ENCODE data around the gene SUCO. TPM values are rescaled to one million over a fixed set of nuclear protein-coding genes. Genes with fewer than 3 reads are reported as not detected.

SUCO gene
- total and polyA plus RNA-seq, 2 of the 13 experiments (the other 11 are each of a cell fraction or from before 2014, with no cell fraction given), result 12.6 to 25.5 TPM

DNA sequence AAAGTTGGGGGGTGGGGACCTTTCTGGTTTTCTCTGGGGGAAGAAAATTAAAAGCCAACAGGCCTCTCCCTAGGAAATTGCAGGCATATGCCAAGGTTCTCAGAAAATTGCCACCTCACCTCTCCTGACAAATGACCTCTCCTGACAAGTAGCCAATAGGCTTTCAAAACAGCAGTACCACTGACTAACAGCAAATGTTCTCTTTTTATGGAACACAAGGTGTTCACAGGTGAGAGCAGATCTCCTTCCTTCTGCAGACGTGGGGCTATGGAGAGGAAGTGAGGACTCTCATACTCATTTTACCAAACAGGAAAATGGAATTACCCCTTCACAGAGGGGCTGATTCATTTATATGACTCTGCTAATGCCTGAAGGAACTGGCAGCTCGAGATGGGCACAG is 32.7 kb upstream of the SUCO start:
- H3K4me3 ChIP-seq (replicated peaks in 1 of 3; ENCODE audit: insufficient read depth in 1 of 3, low read depth in 2 of 3, low read length in 3 of 3), result no peak overlapping the region
- FAIRE-seq (no peak), DNase-seq (ENCODE audit: low spot score) (no peak), ATAC-seq (no peak)
- in situ Hi-C loops (cut with HindIII; ENCODE audit: extremely low pct_ligation_motif_present, low pct_unique_long_range_greater_than_20kb) (no loop called here), intact Hi-C loops (cut with micrococcal nuclease; ENCODE audit: unreplicated experiment) (no loop called here)
- H3K9me3 ChIP-seq (ENCODE audit: low read length), result no peaks in the 10 kb centered on the region
- H3K27ac ChIP-seq (ENCODE audit: extremely low read length, insufficient read depth, low read length), result no peak overlapping the region
- 29% methylated on average over 2 of the region's 2 CpGs for WGBS (ENCODE audit: low lambda C conversion rate)
- H3K4me1 ChIP-seq (ENCODE audit: insufficient read depth, low read length), result peaks cover 57% of the 10 kb centered on the region
- TF ChIP-seq ZMYM2 (CRISPR knock-in tag; IDR thresholded peaks at IDR 0.05) (no peak), HOXA9 (CRISPR knock-in tag; IDR thresholded peaks at IDR 0.05; ENCODE audit: borderline replicate concordance) (no peak), CBX5 (CRISPR knock-in tag; IDR thresholded peaks at IDR 0.05; ENCODE audit: borderline replicate concordance) (no peak), NCOA5 (CRISPR knock-in tag; IDR thresholded peaks at IDR 0.05) (no peak), ZNF180 (CRISPR knock-in tag; IDR thresholded peaks at IDR 0.05; ENCODE audit: borderline replicate concordance, low read depth) (no peak), ZNF160 (CRISPR knock-in tag; IDR thresholded peaks at IDR 0.05) (no peak), SIN3A (IDR thresholded peaks at IDR 0.05; ENCODE audit: borderline replicate concordance, low read depth, low read length) (no peak), ZFP36L1 (CRISPR knock-in tag; IDR thresholded peaks at IDR 0.05) (no peak), USF2 (IDR thresholded peaks at IDR 0.05; ENCODE audit: low read depth, low read length) (no peak), USF2 (CRISPR knock-in tag; IDR thresholded peaks at IDR 0.05; ENCODE audit: borderline replicate concordance) (no peak)
- TF ChIP-seq, protein P1, sequence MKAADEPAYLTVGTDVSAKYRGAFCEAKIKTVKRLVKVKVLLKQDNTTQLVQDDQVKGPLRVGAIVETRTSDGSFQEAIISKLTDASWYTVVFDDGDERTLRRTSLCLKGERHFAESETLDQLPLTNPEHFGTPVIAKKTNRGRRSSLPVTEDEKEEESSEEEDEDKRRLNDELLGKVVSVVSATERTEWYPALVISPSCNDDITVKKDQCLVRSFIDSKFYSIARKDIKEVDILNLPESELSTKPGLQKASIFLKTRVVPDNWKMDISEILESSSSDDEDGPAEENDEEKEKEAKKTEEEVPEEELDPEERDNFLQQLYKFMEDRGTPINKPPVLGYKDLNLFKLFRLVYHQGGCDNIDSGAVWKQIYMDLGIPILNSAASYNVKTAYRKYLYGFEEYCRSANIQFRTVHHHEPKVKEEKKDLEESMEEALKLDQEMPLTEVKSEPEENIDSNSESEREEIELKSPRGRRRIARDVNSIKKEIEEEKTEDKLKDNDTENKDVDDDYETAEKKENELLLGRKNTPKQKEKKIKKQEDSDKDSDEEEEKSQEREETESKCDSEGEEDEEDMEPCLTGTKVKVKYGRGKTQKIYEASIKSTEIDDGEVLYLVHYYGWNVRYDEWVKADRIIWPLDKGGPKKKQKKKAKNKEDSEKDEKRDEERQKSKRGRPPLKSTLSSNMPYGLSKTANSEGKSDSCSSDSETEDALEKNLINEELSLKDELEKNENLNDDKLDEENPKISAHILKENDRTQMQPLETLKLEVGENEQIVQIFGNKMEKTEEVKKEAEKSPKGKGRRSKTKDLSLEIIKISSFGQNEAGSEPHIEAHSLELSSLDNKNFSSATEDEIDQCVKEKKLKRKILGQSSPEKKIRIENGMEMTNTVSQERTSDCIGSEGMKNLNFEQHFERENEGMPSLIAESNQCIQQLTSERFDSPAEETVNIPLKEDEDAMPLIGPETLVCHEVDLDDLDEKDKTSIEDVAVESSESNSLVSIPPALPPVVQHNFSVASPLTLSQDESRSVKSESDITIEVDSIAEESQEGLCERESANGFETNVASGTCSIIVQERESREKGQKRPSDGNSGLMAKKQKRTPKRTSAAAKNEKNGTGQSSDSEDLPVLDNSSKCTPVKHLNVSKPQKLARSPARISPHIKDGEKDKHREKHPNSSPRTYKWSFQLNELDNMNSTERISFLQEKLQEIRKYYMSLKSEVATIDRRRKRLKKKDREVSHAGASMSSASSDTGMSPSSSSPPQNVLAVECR (CRISPR knock-in tag; IDR thresholded peaks at IDR 0.05; ENCODE audit: borderline replicate concordance), result no peak
- TF ChIP-seq, protein P2, sequence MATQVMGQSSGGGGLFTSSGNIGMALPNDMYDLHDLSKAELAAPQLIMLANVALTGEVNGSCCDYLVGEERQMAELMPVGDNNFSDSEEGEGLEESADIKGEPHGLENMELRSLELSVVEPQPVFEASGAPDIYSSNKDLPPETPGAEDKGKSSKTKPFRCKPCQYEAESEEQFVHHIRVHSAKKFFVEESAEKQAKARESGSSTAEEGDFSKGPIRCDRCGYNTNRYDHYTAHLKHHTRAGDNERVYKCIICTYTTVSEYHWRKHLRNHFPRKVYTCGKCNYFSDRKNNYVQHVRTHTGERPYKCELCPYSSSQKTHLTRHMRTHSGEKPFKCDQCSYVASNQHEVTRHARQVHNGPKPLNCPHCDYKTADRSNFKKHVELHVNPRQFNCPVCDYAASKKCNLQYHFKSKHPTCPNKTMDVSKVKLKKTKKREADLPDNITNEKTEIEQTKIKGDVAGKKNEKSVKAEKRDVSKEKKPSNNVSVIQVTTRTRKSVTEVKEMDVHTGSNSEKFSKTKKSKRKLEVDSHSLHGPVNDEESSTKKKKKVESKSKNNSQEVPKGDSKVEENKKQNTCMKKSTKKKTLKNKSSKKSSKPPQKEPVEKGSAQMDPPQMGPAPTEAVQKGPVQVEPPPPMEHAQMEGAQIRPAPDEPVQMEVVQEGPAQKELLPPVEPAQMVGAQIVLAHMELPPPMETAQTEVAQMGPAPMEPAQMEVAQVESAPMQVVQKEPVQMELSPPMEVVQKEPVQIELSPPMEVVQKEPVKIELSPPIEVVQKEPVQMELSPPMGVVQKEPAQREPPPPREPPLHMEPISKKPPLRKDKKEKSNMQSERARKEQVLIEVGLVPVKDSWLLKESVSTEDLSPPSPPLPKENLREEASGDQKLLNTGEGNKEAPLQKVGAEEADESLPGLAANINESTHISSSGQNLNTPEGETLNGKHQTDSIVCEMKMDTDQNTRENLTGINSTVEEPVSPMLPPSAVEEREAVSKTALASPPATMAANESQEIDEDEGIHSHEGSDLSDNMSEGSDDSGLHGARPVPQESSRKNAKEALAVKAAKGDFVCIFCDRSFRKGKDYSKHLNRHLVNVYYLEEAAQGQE (IDR thresholded peaks at IDR 0.05; ENCODE audit: borderline replicate concordance in 1 of 2, low read depth in 1 of 2, low read length in 2 of 2), result no peak
- H3K9ac ChIP-seq (ENCODE audit: insufficient read depth, low read depth, low read length), result no peak overlapping the region
- POLR2A ChIA-PET, result interaction anchor here (1.0 to 3.7 kb wide), 5 partner anchors 10 to 50 kb away, joined by 5 to 39 read pairs (median 19); partner anchors contain the start of gene SUCO
- H3K27me3 ChIP-seq (ENCODE audit: control insufficient read depth in 1 of 2, insufficient read depth in 2 of 2, low read length in 2 of 2), result no peaks in the 10 kb centered on the region
- H3K4me2 ChIP-seq (ENCODE audit: low read depth, low read length), result no peak overlapping the region; the same call in 1 of the 2 replicates
- CTCF ChIA-PET (ENCODE audit: low intra/inter-chr PET ratio, low total read pairs), result interaction anchor here (0.6 to 1.6 kb wide), 2 partner anchors 50 to 247 kb away, joined by 3 to 4 read pairs; no protein-coding TSS in a partner anchor
- H3K79me2 ChIP-seq (ENCODE audit: insufficient read depth, low read length), result no peaks in the 10 kb centered on the region
- no peaks in the 10 kb centered on the region for H4K20me1 ChIP-seq (ENCODE audit: insufficient read depth, low read length)
- H2AFZ ChIP-seq (ENCODE audit: low read length), result no peak overlapping the region
- H3K36me3 ChIP-seq (replicated peaks in 1 of 2; ENCODE audit: control insufficient read depth in 1 of 2, insufficient read depth in 2 of 2, low read length in 2 of 2), result no peaks in the 10 kb centered on the region
- BruUV-seq (replicated peaks), result TSS peak; percentile 89

Data from HepG2 (cell line).